Measurements from ENCODE around the gene PANK2.
"Not testable (repeated sequence)": the region's sequence is repeated elsewhere in the genome, so short reads cannot be mapped to it uniquely, and the experiment has no call there.

Gene PANK2

GRCh38 chr20:3929713-3930060 lies 40.5 kb downstream of the PANK2 start:
- peak; percentile 37 for DNase-seq

- DNase-seq: no peak
Observed at GRCh38 chr20:3930265-3931206, 41.3 kb downstream of the PANK2 start.

DNA sequence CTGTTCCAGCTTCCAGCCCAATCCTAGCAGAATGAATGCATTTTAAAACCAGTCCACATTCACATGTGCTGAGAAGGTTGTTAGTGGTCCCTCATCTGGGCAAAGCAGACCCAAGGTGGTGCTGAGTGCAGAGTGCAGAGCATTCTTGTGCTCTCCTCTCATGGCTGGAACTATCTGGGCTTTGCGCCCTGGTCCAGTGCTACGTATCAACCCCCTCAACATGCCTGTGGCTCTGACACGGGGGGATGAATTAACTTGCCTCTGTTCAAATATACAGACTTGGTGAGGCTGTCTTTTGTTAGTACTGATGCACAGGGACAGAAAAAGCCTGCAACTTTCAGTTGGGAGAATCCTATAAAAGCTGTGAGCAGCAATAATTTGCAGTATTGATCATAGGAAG lies 42.5 kb downstream of the PANK2 start:
- no peak for DNase-seq

GRCh38 chr20:3932277-3932676 lies 43.1 kb downstream of the PANK2 start:
- DNase-seq: no peak

- DNase-seq: peak; percentile 76
Observed at GRCh38 chr20:3932681-3933080, 43.5 kb downstream of the PANK2 start.

DNA sequence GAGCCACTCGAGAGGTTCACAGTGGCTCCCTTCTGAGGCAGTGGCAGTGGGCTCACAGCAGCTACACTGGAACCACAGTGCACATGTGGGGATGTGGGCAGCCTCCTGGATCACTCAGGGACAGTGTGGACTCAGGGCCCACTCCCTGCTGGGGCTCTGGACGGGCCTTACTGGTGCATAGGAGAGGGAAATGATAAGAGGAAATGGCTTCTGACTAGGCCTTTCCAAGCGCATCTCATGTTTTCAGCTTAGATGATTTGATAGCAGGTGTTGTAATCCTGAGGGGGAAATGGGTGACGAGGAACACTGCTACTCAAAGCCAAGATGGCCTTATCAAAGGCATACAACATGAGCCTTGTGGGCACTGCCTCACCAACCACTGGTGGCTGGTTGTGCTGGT lies 44.0 kb downstream of the PANK2 start:
- DNase-seq: peak; percentile 48

- DNase-seq: no peak
Observed at GRCh38 chr20:3934624-3935023, 45.4 kb downstream of the PANK2 start.

DNA sequence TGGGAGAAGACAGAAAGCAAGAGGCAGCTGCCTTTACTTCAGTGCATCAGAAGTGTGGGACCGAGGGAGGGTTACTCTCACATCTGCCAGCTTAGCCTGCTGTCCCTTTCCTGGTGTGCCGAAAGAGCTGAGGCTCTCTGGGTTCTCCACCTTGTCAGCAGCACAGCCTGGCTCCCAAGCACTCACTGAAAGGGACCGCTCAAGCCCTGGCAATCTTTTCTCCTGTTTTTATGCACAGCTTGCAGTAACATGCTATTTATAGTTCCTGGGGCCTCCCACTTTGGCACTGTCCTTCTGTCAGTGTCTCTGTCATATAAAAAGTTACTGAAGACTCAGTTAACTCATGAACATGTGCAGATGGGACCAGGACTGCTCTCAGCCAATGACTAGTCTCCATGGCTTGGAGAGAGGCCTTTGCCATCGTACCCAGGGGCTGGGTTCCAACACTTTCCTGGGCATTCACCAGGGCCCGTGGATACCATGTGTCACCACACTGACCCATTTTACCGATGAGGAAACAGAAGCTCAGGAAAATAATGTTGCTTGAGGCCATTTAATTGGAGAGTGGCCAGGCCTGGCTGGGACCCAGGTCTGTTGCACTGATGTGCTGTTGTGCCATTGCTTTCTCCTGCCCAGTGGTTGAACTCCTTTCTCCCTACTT lies 46.2 kb downstream of the PANK2 start:
- no peak for DNase-seq

- no peak for DNase-seq
Observed at GRCh38 chr20:3935956-3936340, 46.8 kb downstream of the PANK2 start.

- no peak for DNase-seq
Observed at GRCh38 chr20:3937618-3938017, 48.4 kb downstream of the PANK2 start.

DNA sequence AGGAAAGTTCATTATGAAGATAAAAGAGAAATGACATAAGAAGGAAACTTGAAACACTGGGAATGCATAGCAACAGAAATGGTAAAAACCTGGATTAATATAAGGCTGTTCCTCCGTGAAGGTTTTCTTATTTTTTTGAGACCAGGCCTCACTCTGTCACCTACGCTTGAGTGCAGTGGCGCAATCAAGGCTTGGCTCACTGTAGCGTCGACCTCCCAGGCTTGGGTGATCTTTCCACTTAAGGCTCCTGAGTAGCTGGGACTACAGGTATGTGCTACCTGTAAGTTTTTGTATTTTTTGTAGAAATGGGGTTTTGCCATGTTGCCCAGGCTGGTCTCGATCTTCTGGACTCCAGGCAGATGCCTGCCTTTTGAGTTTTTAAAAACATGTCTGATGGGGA lies 51.7 kb downstream of the PANK2 start:
- no peak for DNase-seq

- DNase-seq: not testable (repeated sequence)
Observed at GRCh38 chr20:3946666-3947065, 57.5 kb downstream of the PANK2 start.

DNA sequence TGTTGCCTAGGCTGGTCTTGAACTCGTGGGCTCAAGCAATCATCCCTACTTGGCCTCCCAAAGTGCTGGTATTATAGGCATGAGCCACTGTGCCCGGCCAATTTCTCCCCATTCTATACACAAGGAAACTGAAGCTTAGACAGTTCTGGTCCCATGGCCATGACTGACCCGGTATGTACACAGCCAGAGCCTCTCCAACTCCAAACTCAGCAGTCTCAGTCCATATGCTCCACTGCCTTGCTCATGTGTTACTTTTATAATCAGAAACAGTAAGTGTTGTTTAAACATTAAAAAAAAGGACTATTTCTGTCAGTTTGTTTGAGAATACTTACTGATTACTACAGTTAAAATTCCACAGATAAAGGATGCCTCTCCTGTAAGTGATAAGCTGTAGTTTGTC lies 75.5 kb downstream of the PANK2 start:
- no peak for DNase-seq

GRCh38 chr20:3966571-3966970 lies 77.4 kb downstream of the PANK2 start:
- no peak for DNase-seq

GRCh38 chr20:3970016-3970415 lies 80.8 kb downstream of the PANK2 start:
- DNase-seq: no peak

DNA sequence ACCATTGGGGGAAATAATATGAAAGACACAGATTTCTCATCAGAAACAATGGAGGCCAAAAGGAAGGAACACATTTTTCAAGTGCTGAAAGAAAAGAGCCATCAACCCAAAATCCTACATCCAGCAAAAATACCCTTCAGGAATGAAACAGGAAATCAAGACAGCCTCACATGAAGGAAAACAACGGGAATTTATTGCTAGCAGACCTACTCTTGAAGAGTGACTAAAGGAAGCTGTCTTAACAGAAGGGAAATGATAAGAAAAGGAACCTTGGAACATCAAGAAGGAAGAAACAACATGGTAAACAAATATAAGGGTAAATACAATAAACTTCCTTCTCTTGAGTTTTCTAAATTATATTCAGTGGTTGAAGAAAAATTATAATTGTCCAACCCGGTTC lies 82.0 kb downstream of the PANK2 start:
- DNase-seq: no peak

DNA sequence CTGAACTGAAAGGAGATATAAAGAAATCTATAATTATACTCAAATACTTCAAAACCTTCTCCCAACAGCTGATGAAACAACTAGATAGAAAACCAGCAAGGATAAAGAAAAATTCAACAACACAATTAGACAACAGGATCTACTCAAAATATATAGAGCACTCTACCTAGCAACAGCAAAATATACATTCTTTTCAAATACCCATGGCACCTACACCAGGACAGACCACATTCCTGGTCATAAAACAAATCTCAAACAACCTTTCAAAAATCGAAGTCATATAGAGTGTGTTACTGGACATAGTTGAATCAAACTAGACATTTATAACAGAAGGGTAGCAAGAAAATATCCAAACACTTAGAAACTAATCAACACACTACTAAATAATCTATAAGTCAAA lies 83.0 kb downstream of the PANK2 start:
- no peak for DNase-seq

GRCh38 chr20:3972631-3973030 lies 83.4 kb downstream of the PANK2 start:
- DNase-seq: not testable (repeated sequence)

DNA sequence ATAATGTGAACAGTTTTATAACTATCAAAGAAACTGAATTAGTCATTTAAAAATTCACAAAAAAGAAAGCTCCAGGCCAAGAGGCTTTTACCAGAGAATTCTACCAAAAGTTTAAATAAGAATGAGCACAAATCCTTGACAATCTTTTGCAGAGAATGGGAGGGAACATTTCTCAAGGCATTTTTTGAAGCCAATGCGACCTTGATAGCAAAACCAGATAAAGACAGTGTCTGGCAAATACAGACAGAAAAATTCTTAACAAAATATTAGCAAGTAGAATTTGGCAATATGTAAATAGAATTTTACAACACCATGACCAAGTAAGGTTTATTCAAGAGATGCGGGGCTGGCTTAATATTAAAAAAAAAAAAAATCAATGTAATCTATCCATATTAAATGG lies 84.5 kb downstream of the PANK2 start:
- no peak for DNase-seq

GRCh38 chr20:3976511-3976910 lies 87.3 kb downstream of the PANK2 start:
- no peak for DNase-seq
